GM12878 (cell line): ENCODE measurements around the gene MRPL33. TPM values are rescaled to one million over a fixed set of nuclear protein-coding genes. Genes with fewer than 3 reads are reported as not detected.

ENCODE experiments used
- ATAC-seq: fragments of 200-7000 bp; cut with Tn5 transposase; 3 replicates; pipeline ENCODE4 v1.9.1; 2020; ENCODE audit warnings: mild to moderate bottlenecking, moderate library complexity
- BruUV-seq: library from RNA; stranded (reverse); fragments of 400-500 nt; replicated peaks from 2 replicates; lab custom pipeline; 2021; lab: Mats Ljungman, UMichigan
- CTCF ChIA-PET: fragments of 300-600 bp; sonication (Branson Sonifier 250); formaldehyde crosslinking; extraction: SDS; loops from one replicate; lab custom pipeline; 2021; ENCODE audit warnings: inconsistent platforms; lab: Yijun Ruan, JAX
- POLR2A ChIA-PET: fragments of 350-600 bp; formaldehyde crosslinking; extraction: SDS; loops from one replicate; lab custom pipeline; 2021; ENCODE audit warnings: inconsistent platforms; lab: Charles Lee
- RAD21 ChIA-PET: fragments of 300-600 bp; sonication (Branson Sonifier 250); formaldehyde crosslinking; loops from one replicate; lab custom pipeline; 2023; ENCODE audit warnings: antibody characterized with exemption; ENCODE audit not compliant: unreplicated experiment; lab: Charles Lee
- SMC1A ChIA-PET: fragments of 300-600 bp; sonication (Branson Sonifier 250); formaldehyde crosslinking; loops from one replicate; lab custom pipeline; 2023; ENCODE audit not compliant: unreplicated experiment, uncharacterized antibody; lab: Charles Lee
- DNase-seq: peaks from one replicate; pipeline ENCODE4 v3.0.0-alpha.2; 2011; ENCODE audit warnings: low read depth, low spot score
- FAIRE-seq: peaks from 3 replicates; lab custom pipeline; 2011; peaks lifted over from hg19 to GRCh38; lab: Jason Lieb, UNC
- H2AFZ ChIP-seq: 2 replicates; pipeline ENCODE4 v1.6.0; 2011; ENCODE audit warnings: low read depth, low read length, control low read depth; ENCODE audit not compliant: control insufficient read depth
- H3K27ac ChIP-seq: 2 replicates; pipeline ENCODE4 v1.5.1; 2011; ENCODE audit warnings: control low read depth; ENCODE audit not compliant: control insufficient read depth, insufficient read depth
- H3K27me3 ChIP-seq, 2 experiments: replicated peaks in 1 of 2; 2 replicates each; pipeline versions ENCODE4 v1.6.0 to v1.6.1; 2011; ENCODE audit warnings: low read length in 1 of 2; ENCODE audit not compliant: control insufficient read depth in 2 of 2, insufficient read depth in 2 of 2
- H3K36me3 ChIP-seq, 2 experiments: 2 replicates each; pipeline ENCODE4 v1.5.1; 2011; ENCODE audit warnings: low read length in 1 of 2; ENCODE audit not compliant: control insufficient read depth in 2 of 2, insufficient read depth in 2 of 2
- H3K4me1 ChIP-seq: 2 replicates; pipeline ENCODE4 v1.6.1; 2011; ENCODE audit warnings: mild to moderate bottlenecking, low read length, moderate library complexity, mixed read lengths; ENCODE audit not compliant: control insufficient read depth, insufficient read depth
- H3K4me2 ChIP-seq: 2 replicates; pipeline ENCODE4 v1.6.0; 2011; ENCODE audit warnings: control low read depth; ENCODE audit not compliant: control insufficient read depth, insufficient read depth
- H3K4me3 ChIP-seq: fragments of 200-600 bp; sonication (generic); 2 replicates; pipeline ENCODE4 v1.5.1; 2016
- H3K79me2 ChIP-seq: 2 replicates; pipeline ENCODE4 v1.6.0; 2011; ENCODE audit warnings: low read length; ENCODE audit not compliant: control insufficient read depth, insufficient read depth
- H3K9ac ChIP-seq: 2 replicates; pipeline ENCODE4 v1.8.0; 2011; ENCODE audit warnings: low read length, control low read depth, mixed read lengths; ENCODE audit not compliant: control insufficient read depth, insufficient read depth
- H3K9me3 ChIP-seq: replicated peaks from 3 replicates; pipeline ENCODE4 v1.5.1; 2011; ENCODE audit warnings: mild to moderate bottlenecking, low read length; ENCODE audit not compliant: control insufficient read depth, insufficient read depth
- H4K20me1 ChIP-seq: 2 replicates; pipeline ENCODE4 v1.6.0; 2011; ENCODE audit not compliant: control insufficient read depth, insufficient read depth
- BCL11A ChIP-seq: IDR thresholded peaks from 2 replicates; pipeline ENCODE4 v1.6.1; 2011; ENCODE audit warnings: low read depth, low read length
- BRCA1 ChIP-seq: IDR thresholded peaks from 2 replicates; pipeline ENCODE4 v1.6.1; 2011; ENCODE audit warnings: low read depth, low read length, improper control_type of control experiment
- CEBPZ ChIP-seq: fragments of 150-350 bp; IDR thresholded peaks from 2 replicates; pipeline ENCODE4 v1.6.1; 2016; ENCODE audit warnings: low read depth, low read length
- CHD4 ChIP-seq: fragments of 200-600 bp; sonication (generic); IDR thresholded peaks from 2 replicates; pipeline ENCODE4 v1.6.1; 2016; ENCODE audit warnings: mild to moderate bottlenecking
- NFYA ChIP-seq: IDR thresholded peaks from 2 replicates; pipeline ENCODE4 v1.6.1; 2011; ENCODE audit warnings: low read depth, mild to moderate bottlenecking, low read length, improper control_type of control experiment, borderline replicate concordance
- NR2F1 ChIP-seq: fragments of 450-650 bp; conservative IDR thresholded peaks from 2 replicates; pipeline ENCODE4 v1.6.1; 2017; ENCODE audit warnings: mild to moderate bottlenecking
- RAD21 ChIP-seq: IDR thresholded peaks from 2 replicates; pipeline ENCODE4 v1.6.1; 2011; ENCODE audit warnings: mild to moderate bottlenecking, low read depth, low read length, moderate library complexity; ENCODE audit not compliant: insufficient read depth
- SKIL ChIP-seq: fragments of 450-650 bp; IDR thresholded peaks from 2 replicates; pipeline ENCODE4 v1.6.1; 2017; ENCODE audit warnings: mild to moderate bottlenecking, low read depth, inconsistent platforms; ENCODE audit not compliant: poor library complexity, severe bottlenecking
- STAT1 ChIP-seq: fragments of 450-650 bp; conservative IDR thresholded peaks from 2 replicates; pipeline ENCODE4 v1.6.1; 2014; ENCODE audit warnings: antibody characterized with exemption, mild to moderate bottlenecking
- WRNIP1 ChIP-seq: IDR thresholded peaks from 2 replicates; pipeline ENCODE4 v1.6.1; 2011; ENCODE audit warnings: low read depth, low read length, improper control_type of control experiment, borderline replicate concordance
- in situ Hi-C: fragments of 300-500 bp; cut with MboI; formaldehyde crosslinking; loops from 9 replicates; pipeline ENCODE4 v1.14.3; 2018; ENCODE audit warnings: mixed read lengths
- intact Hi-C: fragments of 100-400 bp; cut with micrococcal nuclease; formaldehyde crosslinking; loops from one replicate; pipeline ENCODE4 v1.14.2; 2022; ENCODE audit not compliant: unreplicated experiment
- polyA plus RNA-seq, 11 experiments: library from polyadenylated mRNA; depleted of rRNA in 4 of 11; unstranded in 6 of 11; stranded (reverse) in 5 of 11; fragments of >200 nt; fragmentation: Nextera tagmentation in 4 of 11; fragmentation: Illumina TruSeq in 1 of 11; extraction: Ambion mirVana in 4 of 11; extraction: Trizol in 1 of 11; gene quantifications; 1 replicate in 1 of 11; 2 replicates in 10 of 11; pipeline versions ENCODE4 v1.2.1 to v1.2.3, GENCODE V29; 2011 to 2016; ENCODE audit warnings: inconsistent platforms in 2 of 11, missing spikeins in 2 of 11, low read depth in 1 of 11
- total RNA-seq, 4 experiments: library from RNA; depleted of rRNA in 3 of 4; stranded (reverse); fragments of >200 nt in 3 of 4; fragmentation: Illumina TruSeq in 1 of 4; extraction: Trizol in 1 of 4; gene quantifications; 2 replicates each; pipeline versions ENCODE4 v1.2.1 to v1.2.3, GENCODE V29; 2013 to 2021
- TF ChIP-seq, protein P1 (sequence below): fragments of 450-650 bp; formaldehyde crosslinking; IDR thresholded peaks from 2 replicates; pipeline ENCODE4 v1.4.0; 2022; ENCODE audit warnings: mild to moderate bottlenecking, moderate library complexity

MRPL33 gene
- total and polyA plus RNA-seq, 10 of the 15 experiments (the other 5 are each of a cell fraction or from before 2014, with no cell fraction given), result 50.1 to 318 (median 160) TPM

GRCh38 chr2:27792759-27793158 is 21.2 kb downstream of the MRPL33 start:
- ChIA-PET CTCF (interaction anchor here (1.0 kb wide), 1 partner anchor 88 kb away, joined by 3 read pairs; no protein-coding TSS in a partner anchor), SMC1A (no interaction called here), POLR2A (no interaction called here)
- Histone ChIP-seq H3K36me3 (no peaks in the 10 kb centered on the region), H3K27ac (no peak overlapping the region), H3K9ac (no peak overlapping the region), H3K4me2 (no peak overlapping the region), H3K27me3 (no peaks in the 10 kb centered on the region)
- in situ Hi-C loops, result no loop called here
- intact Hi-C loops, result no loop called here
- BruUV-seq, result no TSS peak
- ATAC-seq, result no peak
- no peak for TF ChIP-seq NR2F1
- TF ChIP-seq, protein P1, sequence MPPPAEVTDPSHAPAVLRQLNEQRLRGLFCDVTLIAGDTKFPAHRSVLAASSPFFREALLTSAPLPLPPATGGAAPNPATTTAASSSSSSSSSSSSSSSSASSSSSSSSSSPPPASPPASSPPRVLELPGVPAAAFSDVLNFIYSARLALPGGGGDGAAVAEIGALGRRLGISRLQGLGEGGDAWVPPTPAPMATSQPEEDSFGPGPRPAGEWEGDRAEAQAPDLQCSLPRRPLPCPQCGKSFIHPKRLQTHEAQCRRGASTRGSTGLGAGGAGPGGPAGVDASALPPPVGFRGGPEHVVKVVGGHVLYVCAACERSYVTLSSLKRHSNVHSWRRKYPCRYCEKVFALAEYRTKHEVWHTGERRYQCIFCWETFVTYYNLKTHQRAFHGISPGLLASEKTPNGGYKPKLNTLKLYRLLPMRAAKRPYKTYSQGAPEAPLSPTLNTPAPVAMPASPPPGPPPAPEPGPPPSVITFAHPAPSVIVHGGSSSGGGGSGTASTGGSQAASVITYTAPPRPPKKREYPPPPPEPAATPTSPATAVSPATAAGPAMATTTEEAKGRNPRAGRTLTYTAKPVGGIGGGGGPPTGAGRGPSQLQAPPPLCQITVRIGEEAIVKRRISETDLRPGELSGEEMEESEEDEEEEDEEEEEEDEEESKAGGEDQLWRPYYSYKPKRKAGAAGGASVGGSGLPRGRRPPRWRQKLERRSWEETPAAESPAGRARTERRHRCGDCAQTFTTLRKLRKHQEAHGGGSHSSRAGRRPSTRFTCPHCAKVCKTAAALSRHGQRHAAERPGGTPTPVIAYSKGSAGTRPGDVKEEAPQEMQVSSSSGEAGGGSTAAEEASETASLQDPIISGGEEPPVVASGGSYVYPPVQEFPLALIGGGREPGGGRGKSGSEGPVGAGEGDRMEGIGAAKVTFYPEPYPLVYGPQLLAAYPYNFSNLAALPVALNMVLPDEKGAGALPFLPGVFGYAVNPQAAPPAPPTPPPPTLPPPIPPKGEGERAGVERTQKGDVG (CRISPR knock-in tag), result no peak
- no peak for TF ChIP-seq CHD4
- TF ChIP-seq BCL11A, result no peak
- no peak for TF ChIP-seq WRNIP1
- TF ChIP-seq SKIL, result no peak
- no peak for TF ChIP-seq NFYA
- no peak for TF ChIP-seq BRCA1
- TF ChIP-seq STAT1, result no peak
- TF ChIP-seq CEBPZ, result no peak
- TF ChIP-seq RAD21, result no peak
- TF ChIP-seq, all 136 proteins: peak for 0
- H3K4me1 ChIP-seq, result no peaks in the 10 kb centered on the region
- FAIRE-seq (no peak), DNase-seq (no peak)
- H3K4me3 ChIP-seq, result no peak overlapping the region
- H2AFZ ChIP-seq, result no peak overlapping the region
- RAD21 ChIA-PET, result no interaction called here
- no peaks in the 10 kb centered on the region for H3K79me2 ChIP-seq
- no peaks in the 10 kb centered on the region for H4K20me1 ChIP-seq
- H3K9me3 ChIP-seq, result no peaks in the 10 kb centered on the region
